ENCODE results near the gene KIAA0753. TPM values are rescaled to one million over a fixed set of nuclear protein-coding genes. Genes with fewer than 3 reads are reported as not detected.

The KIAA0753 gene
- total and polyA plus RNA-seq, 10 of the 15 experiments (the other 5 are each of a cell fraction or from before 2014, with no cell fraction given) = 2.2 to 15.2 (median 7.7) TPM

- no TSS peak for BruUV-seq (replicated peaks)
- no peaks in the 10 kb centered on the region for H3K4me1 ChIP-seq (ENCODE audit: control insufficient read depth, insufficient read depth, low read length)
- no peaks in the 10 kb centered on the region for H3K27me3 ChIP-seq (replicated peaks in 1 of 2; ENCODE audit: control insufficient read depth in 2 of 2, insufficient read depth in 2 of 2, low read length in 1 of 2)
- SMC1A ChIA-PET (ENCODE audit: uncharacterized antibody, unreplicated experiment) = interaction anchor here (0.7 to 1.2 kb wide), 2 partner anchors 49 to 410 kb away, joined by 3 to 5 read pairs; no protein-coding TSS in a partner anchor
- POLR2A ChIA-PET = interaction anchor here (0.5 kb wide), 1 partner anchor 26 kb away, joined by 12 read pairs; no protein-coding TSS in a partner anchor
- FAIRE-seq (no peak), ATAC-seq (no peak), DNase-seq (ENCODE audit: low read depth, low spot score) (no peak)
- RAD21 ChIA-PET (ENCODE audit: unreplicated experiment) = no interaction called here
- CTCF ChIA-PET = interaction anchor here (0.5 to 1.3 kb wide), 5 partner anchors 9 to 63 kb away, joined by 3 to 4 read pairs (median 4); no protein-coding TSS in a partner anchor
- no peak overlapping the region for H3K4me2 ChIP-seq (ENCODE audit: control insufficient read depth, insufficient read depth)
- no peak overlapping the region for H3K27ac ChIP-seq (ENCODE audit: control insufficient read depth, insufficient read depth)
- intact Hi-C loops (cut with micrococcal nuclease; ENCODE audit: unreplicated experiment) = no loop called here
- in situ Hi-C loops (cut with MboI) = no loop called here
- H2AFZ ChIP-seq (ENCODE audit: control insufficient read depth, low read depth, low read length) = no peak overlapping the region
- no peak overlapping the region for H3K9ac ChIP-seq (ENCODE audit: control insufficient read depth, insufficient read depth, low read length)
- TF ChIP-seq ZNF384 (IDR thresholded peaks at IDR 0.05; ENCODE audit: borderline replicate concordance, low read depth, low read length) = peak; percentile 26; the same call in 1 of the 2 replicates
- no peak for TF ChIP-seq CHD2 (IDR thresholded peaks at IDR 0.05; ENCODE audit: borderline replicate concordance, low read depth, low read length)
- TF ChIP-seq YBX1 (IDR thresholded peaks at IDR 0.05) = no peak
- no peaks in the 10 kb centered on the region for H3K79me2 ChIP-seq (ENCODE audit: control insufficient read depth, insufficient read depth, low read length)
- no peaks in the 10 kb centered on the region for H4K20me1 ChIP-seq (ENCODE audit: control insufficient read depth, insufficient read depth)
- peaks cover 0 to 15% of the 10 kb centered on the region in 2 experiments for H3K36me3 ChIP-seq (ENCODE audit: control insufficient read depth in 2 of 2, insufficient read depth in 2 of 2, low read length in 1 of 2)
- H3K4me3 ChIP-seq = no peak overlapping the region
- no peaks in the 10 kb centered on the region for H3K9me3 ChIP-seq (replicated peaks; ENCODE audit: control insufficient read depth, insufficient read depth, low read length)
Measured at GRCh38 chr17:6599364-6599763, 41.1 kb downstream of the KIAA0753 start.

- RAD21 ChIA-PET (ENCODE audit: unreplicated experiment) = no interaction called here
- DNase-seq (ENCODE audit: low read depth, low spot score) = no peak
- no peak for FAIRE-seq
- SMC1A ChIA-PET (ENCODE audit: uncharacterized antibody, unreplicated experiment) = interaction anchor here (1.8 kb wide), 1 partner anchor 9 kb away, joined by 5 read pairs; no protein-coding TSS in a partner anchor
- intact Hi-C loops (cut with micrococcal nuclease; ENCODE audit: unreplicated experiment) = no loop called here
- Histone ChIP-seq H2AFZ (ENCODE audit: control insufficient read depth, low read depth, low read length) (no peak overlapping the region), H3K27ac (ENCODE audit: control insufficient read depth, insufficient read depth) (no peak overlapping the region), H3K4me3 (no peak overlapping the region), H3K4me2 (ENCODE audit: control insufficient read depth, insufficient read depth) (no peak overlapping the region), H3K36me3 (ENCODE audit: control insufficient read depth in 2 of 2, insufficient read depth in 2 of 2, low read length in 1 of 2) (peaks cover 0 to 15% of the 10 kb centered on the region in 2 experiments), H3K4me1 (ENCODE audit: control insufficient read depth, insufficient read depth, low read length) (no peaks in the 10 kb centered on the region), H3K27me3 (replicated peaks in 1 of 2; ENCODE audit: control insufficient read depth in 2 of 2, insufficient read depth in 2 of 2, low read length in 1 of 2) (no peaks in the 10 kb centered on the region), H3K9ac (ENCODE audit: control insufficient read depth, insufficient read depth, low read length) (no peak overlapping the region), H4K20me1 (ENCODE audit: control insufficient read depth, insufficient read depth) (no peaks in the 10 kb centered on the region), H3K79me2 (ENCODE audit: control insufficient read depth, insufficient read depth, low read length) (no peaks in the 10 kb centered on the region), H3K9me3 (replicated peaks; ENCODE audit: control insufficient read depth, insufficient read depth, low read length) (no peaks in the 10 kb centered on the region)
- no peak for TF ChIP-seq SP1 (IDR thresholded peaks at IDR 0.05; ENCODE audit: low read depth, low read length)
- TF ChIP-seq RB1 (IDR thresholded peaks at IDR 0.05; ENCODE audit: borderline replicate concordance) = no peak
- no peak for ATAC-seq
- CTCF ChIA-PET = no interaction called here
- WGBS (ENCODE audit: insufficient coverage, insufficient replicate concordance, low lambda C conversion rate, missing lambda C conversion rate) = 100% methylated on average over 1 of the region's 1 CpG
- in situ Hi-C loops (cut with MboI) = no loop called here
- POLR2A ChIA-PET = no interaction called here
- BruUV-seq (replicated peaks) = no TSS peak
Measured at GRCh38 chr17:6597727-6598126, 42.8 kb downstream of the KIAA0753 start.
